GM10248 (cell line): ENCODE results near the gene UBASH3B.

Experiments
- CTCF ChIA-PET: fragments of 300-600 bp; sonication (Branson Sonifier 250); formaldehyde crosslinking; extraction: SDS; loops from one replicate; lab custom pipeline; 2021; ENCODE audit warnings: antibody characterized with exemption; lab: Yijun Ruan, JAX
- POLR2A ChIA-PET: fragments of 350-650 bp; sonication (Branson Sonifier 250); formaldehyde crosslinking; extraction: SDS; loops from one replicate; lab custom pipeline; 2020; ENCODE audit warnings: antibody characterized with exemption; lab: Yijun Ruan, JAX
- DNase-seq: peaks from one replicate; pipeline ENCODE4 v3.0.0; 2012; ENCODE audit errors: extremely low spot score
- TF ChIP-seq, protein P1 (sequence below): IDR thresholded peaks from 2 replicates; pipeline ENCODE4 v1.5.1; 2012; ENCODE audit warnings: mild to moderate bottlenecking, low read depth; ENCODE audit errors: extremely low read depth, missing control alignments, control extremely low read depth

UBASH3B gene

DNA sequence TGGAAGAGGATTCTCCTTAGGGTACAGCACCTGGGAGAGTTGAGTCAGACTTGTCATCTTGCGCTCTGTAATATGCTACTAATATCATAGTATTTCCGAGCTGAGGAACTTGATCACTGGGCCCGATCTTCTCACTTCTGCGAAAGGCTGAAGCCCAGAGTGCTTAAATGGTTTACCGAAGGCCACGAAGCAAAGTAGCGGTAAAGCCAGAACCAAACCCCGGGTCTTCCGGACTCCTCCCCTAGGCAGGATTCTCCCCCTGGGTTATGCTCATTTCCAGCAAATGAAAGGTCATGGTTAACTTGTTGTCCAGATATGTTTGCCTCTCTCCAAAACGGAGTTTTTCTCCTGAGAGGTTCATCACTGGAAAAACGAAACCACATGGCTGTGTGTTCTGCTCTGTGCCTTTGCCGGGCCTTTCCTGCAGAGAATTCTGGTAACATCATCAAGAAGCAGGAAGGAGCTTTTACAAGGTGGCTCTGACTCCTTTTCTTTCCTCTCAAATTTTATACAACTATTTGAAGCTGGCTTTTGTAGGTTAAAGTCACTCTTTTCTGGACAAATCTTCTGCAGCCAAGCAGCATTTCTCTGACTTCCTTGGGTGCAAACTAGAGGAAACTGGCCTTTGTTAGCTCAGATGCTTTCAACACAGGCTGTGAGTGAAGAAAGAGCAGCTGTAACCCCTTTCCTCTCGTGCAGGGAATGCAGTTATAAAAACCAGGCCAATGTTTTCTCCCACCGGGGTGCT lies 35.5 kb downstream of the UBASH3B start:
- TF ChIP-seq, protein P1, sequence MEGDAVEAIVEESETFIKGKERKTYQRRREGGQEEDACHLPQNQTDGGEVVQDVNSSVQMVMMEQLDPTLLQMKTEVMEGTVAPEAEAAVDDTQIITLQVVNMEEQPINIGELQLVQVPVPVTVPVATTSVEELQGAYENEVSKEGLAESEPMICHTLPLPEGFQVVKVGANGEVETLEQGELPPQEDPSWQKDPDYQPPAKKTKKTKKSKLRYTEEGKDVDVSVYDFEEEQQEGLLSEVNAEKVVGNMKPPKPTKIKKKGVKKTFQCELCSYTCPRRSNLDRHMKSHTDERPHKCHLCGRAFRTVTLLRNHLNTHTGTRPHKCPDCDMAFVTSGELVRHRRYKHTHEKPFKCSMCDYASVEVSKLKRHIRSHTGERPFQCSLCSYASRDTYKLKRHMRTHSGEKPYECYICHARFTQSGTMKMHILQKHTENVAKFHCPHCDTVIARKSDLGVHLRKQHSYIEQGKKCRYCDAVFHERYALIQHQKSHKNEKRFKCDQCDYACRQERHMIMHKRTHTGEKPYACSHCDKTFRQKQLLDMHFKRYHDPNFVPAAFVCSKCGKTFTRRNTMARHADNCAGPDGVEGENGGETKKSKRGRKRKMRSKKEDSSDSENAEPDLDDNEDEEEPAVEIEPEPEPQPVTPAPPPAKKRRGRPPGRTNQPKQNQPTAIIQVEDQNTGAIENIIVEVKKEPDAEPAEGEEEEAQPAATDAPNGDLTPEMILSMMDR = no peak
- CTCF ChIA-PET = interaction anchor here (0.9 to 2.3 kb wide), 11 partner anchors 8 to 189 kb away, joined by 3 to 9 read pairs (median 3); partner anchors contain the start of gene UBASH3B
- DNase-seq = no peak
- POLR2A ChIA-PET = no interaction called here

DNA sequence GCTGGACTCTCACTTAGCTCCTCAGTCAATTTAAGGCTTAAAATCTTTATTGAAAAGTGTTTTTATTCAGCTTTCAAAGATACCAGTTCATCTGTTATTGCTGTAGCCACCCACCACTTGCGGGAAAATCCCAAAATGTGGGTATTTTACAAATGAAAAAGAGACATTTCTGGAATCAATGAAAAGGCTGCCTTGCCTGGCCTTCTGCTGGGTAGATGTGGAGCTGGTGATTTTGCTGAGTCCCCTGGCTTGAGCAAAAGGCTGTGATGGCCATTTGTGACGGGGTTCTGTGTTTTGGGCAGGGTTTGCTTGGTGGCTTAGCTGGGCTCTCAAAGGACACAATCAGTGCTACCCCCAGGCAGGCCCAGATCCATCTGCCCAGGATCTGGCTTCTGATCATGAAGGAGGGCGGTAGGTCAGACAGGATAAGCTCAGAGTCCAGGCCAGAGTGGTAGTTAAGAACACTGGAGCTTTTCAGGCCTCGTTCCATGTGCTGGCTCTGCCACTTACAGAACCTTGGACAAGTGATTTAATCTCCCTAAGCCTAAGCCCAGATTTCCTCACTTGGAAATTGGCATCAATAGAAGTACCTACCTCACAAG lies 36.1 kb downstream of the UBASH3B start:
- ChIA-PET CTCF (interaction anchor here (0.9 to 2.3 kb wide), 7 partner anchors 9 to 189 kb away, joined by 3 to 9 read pairs (median 3); no protein-coding TSS in a partner anchor), POLR2A (no interaction called here)
- DNase-seq = no peak
- TF ChIP-seq, protein P1 = no peak

DNA sequence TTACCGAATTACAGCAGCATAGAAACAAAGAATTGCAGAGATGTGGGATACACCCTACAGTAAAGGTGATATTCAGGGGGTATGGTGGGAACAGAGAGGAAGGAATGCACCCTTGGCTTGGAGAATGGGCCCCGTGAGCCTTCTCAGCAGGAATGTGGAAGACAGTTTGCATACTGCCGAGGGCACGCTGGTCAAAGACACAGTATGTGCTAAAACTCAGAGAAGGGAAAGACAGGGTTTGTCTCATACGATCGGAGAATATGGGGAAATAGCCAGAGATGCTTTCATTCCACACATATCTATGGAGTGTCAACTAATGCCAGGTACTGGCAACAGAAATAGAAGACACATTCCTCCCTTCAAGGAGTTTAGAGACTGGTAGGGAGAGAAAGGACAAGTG lies 36.9 kb downstream of the UBASH3B start:
- TF ChIP-seq, protein P1 = no peak
- ChIA-PET CTCF (interaction anchor here (1.4 to 2.3 kb wide), 3 partner anchors 10 to 23 kb away, joined by 3 to 9 read pairs (median 6); no protein-coding TSS in a partner anchor), POLR2A (no interaction called here)
- DNase-seq = no peak

DNA sequence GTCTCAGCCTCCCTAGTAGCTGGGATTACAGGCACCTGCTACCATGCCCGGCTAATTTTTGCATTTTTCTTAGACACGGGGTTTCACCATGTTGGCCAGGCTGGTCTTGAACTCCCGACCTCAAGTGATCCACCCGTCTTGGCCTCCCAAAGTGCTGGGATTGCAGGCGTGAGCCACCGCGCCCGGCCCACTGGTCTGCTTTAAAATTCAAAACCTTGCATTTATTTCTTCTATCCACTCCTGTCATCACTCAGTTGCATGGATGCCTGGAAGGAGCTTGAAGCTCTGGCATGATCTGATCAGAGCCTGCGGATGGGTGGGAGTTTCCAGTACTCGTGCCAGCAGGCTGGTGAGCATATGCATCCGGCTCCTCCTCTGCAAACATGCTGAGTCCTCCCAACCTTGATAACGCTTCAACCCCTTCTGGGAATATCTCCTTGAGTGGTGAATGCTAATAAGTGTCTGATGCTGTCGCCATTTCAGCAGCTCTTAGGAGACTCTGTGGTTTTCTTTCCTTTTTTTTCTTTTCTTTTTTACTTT lies 39.6 kb downstream of the UBASH3B start:
- CTCF ChIA-PET = interaction anchor here (0.6 to 4.2 kb wide), 12 partner anchors 9 to 86 kb away, joined by 3 to 20 read pairs (median 5); partner anchors contain the start of gene UBASH3B
- POLR2A ChIA-PET = no interaction called here
- TF ChIP-seq, protein P1 = no peak
- DNase-seq = no peak

DNA sequence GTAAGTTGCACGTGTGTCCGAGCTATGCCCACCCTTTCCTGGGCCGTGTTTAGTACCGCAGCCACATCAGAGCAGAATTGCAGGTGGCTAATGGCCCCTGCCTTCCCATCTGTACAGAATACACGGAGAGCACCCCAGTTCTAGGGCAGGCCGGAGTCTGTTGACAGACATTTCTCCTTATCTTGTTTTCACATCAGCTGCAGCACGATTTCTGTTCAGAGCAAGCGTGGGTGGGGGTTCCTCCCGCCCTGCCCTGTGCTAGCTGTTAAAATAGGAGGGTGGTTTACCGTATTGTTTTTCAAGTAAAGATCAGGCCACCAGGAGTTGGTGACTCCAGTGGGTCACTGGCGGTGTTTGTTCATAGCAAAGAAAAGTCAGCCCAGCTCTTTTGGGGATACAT lies 41.1 kb downstream of the UBASH3B start:
- ChIA-PET CTCF (interaction anchor here (1.0 to 4.2 kb wide), 14 partner anchors 9 to 100 kb away, joined by 3 to 20 read pairs (median 5); partner anchors contain the start of gene UBASH3B), POLR2A (interaction anchor here (0.6 kb wide), 1 partner anchor 595 kb away, joined by 3 read pairs; no protein-coding TSS in a partner anchor)
- TF ChIP-seq, protein P1 = no peak
- peak; percentile 80 for DNase-seq

DNA sequence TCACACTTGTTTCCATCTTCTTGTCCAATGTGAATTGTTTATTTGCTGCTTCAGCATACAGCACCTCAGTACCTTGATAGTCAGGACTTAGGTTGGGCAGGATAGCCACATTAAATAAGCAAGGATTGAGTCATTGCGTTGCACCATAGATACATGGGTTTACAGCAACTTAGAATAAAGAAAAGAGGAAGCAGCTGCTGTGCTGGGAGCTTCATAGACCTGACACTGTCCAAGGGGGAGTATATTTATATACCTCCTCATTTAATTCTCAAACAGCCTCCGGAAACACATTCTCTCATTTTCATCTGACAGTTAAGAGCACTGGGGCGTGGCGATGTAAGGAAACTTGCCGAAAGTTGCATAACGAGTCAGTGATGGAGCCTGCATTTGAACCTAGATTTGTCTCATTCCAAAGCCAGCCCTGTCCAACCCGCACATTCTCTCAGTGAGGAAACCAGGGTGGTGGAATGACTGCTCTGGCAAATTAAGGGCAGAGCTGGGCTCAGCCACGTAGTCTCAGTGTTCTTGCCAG lies 42.2 kb downstream of the UBASH3B start:
- TF ChIP-seq, protein P1 = no peak
- peak; percentile 69 for DNase-seq
- POLR2A ChIA-PET = interaction anchor here (1.2 kb wide), 1 partner anchor 364 kb away, joined by 5 read pairs; the partner anchor contains the start of gene HSPA8
- CTCF ChIA-PET = interaction anchor here (0.8 to 4.2 kb wide), 13 partner anchors 9 to 83 kb away, joined by 3 to 20 read pairs (median 5); partner anchors contain the start of gene UBASH3B
